T-helper 1 cell treated with Interleukin-12 subunit alpha and Interleukin-12 subunit beta and Interleukin-4 antibody, amounts not matched to agents 30 μg/mL and 1 μg/mL, for 36 hours (primary cell): ENCODE data around the gene CRYBB1.

Experiments
- H3K27ac Mint-ChIP-seq: one replicate; pipeline ENCODE4 v1.8.0; 2021; ENCODE audit warnings: mild to moderate bottlenecking, mixed read lengths
- H3K27me3 Mint-ChIP-seq: one replicate; pipeline ENCODE4 v1.8.0; 2021; ENCODE audit warnings: low read depth, mixed read lengths
- H3K36me3 Mint-ChIP-seq: one replicate; pipeline ENCODE4 v1.8.0; 2021; ENCODE audit warnings: low read depth, mixed read lengths
- H3K4me1 Mint-ChIP-seq: one replicate; pipeline ENCODE4 v1.8.0; 2021; ENCODE audit warnings: low read depth, mixed read lengths
- H3K4me3 Mint-ChIP-seq: one replicate; pipeline ENCODE4 v1.8.0; 2021; ENCODE audit warnings: mild to moderate bottlenecking, moderate library complexity, mixed read lengths
- H3K9me3 Mint-ChIP-seq: one replicate; pipeline ENCODE4 v1.8.0; 2021; ENCODE audit warnings: mixed read lengths

CRYBB1 gene

DNA sequence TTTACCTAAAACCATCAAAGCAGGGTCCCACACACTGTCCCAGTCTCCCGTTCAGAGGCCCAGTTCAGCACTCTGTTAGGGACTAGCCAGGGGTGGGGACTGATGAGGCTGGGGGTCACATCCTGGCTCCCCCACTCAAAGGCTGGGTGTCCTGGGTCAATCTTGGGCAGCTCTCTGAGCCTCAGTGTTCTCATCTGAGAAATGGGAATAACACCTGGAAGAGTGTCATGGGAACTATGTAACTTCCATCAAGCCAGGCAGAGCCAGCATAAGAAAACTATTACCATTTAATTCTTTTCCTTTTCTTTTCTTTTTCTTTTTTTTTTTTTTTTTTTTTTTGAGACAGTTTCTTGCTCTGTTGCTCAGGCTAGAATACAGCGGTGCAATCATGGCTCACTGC lies 66.3 kb downstream of the CRYBB1 start:
- no peaks in the 10 kb centered on the region for H3K27me3 Mint-ChIP-seq
- H3K4me3 Mint-ChIP-seq = no peak overlapping the region
- peaks cover 27% of the 10 kb centered on the region for H3K4me1 Mint-ChIP-seq
- H3K36me3 Mint-ChIP-seq = peaks cover 17% of the 10 kb centered on the region
- H3K27ac Mint-ChIP-seq = no peak overlapping the region
- H3K9me3 Mint-ChIP-seq = no peaks in the 10 kb centered on the region

DNA sequence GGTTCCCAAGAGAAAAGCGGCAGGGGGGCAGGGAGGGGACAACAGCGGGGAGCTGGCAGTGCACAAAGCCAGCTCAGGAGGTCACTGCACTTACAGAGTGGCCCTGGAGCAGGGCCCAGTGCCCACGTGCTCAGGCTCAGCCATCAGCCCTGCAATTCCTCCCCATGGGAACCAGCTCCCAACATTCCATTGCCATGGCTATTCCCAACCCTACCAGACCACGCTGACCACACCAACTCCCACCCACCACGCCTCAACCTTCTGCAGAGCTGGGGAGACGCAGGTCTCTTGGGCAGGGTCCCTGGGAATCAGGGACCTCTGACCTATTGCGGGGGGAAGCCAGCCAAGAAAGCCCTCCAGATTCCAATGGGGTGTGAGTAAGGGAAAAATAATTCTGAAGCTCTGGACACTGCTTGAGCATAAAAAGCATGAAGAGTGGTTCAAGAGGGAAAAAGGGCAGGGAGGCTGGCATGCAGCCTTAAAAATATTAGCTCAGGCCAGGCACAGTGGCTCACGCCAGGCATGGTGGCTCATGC lies 67.3 kb downstream of the CRYBB1 start:
- Mint-ChIP-seq H3K36me3 (peaks cover 21% of the 10 kb centered on the region), H3K27ac (peak overlapping the region; percentile 1), H3K4me1 (peaks cover 30% of the 10 kb centered on the region)

DNA sequence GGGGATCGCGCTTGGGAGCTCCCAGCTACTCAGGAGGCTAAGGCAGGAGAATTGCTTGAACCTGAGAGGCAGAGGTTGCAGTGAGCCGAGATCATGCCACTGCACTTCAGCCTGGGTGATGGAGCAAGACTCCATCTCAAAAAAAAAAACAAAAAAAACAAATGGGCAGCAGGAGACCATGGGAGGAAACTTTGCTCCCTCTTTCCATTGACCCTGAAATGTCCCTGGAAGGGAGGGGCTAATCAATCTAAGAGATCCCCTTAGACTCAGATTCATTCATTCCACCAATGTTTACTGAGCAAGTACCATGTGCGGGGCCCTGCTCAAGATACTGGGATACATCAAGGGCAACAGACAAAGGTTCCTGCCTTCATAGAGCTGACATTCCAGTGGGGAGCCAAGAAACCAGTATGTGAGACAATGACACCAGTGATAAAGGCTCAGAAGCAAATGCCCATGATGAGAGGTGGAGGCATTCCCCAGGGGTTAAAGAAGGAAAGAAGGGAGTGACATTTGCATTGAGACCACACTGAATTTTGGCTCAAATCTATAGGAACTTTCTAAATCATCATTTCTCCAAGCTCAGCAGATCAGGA lies 67.8 kb downstream of the CRYBB1 start:
- peak overlapping the region; percentile 1 for H3K27ac Mint-ChIP-seq
- H3K4me1 Mint-ChIP-seq = peaks cover 33% of the 10 kb centered on the region
- H3K9me3 Mint-ChIP-seq = no peaks in the 10 kb centered on the region
- H3K4me3 Mint-ChIP-seq = no peak overlapping the region
- H3K27me3 Mint-ChIP-seq = no peaks in the 10 kb centered on the region
- peaks cover 24% of the 10 kb centered on the region for H3K36me3 Mint-ChIP-seq

More for the DNA sequence above, 67.3 kb downstream of the CRYBB1 start:
- Mint-ChIP-seq H3K4me3 (no peak overlapping the region), H3K9me3 (no peaks in the 10 kb centered on the region), H3K27me3 (no peaks in the 10 kb centered on the region)
